GM21447 (cell line): ENCODE measurements around the gene ABHD14A.

Experiments
- ATAC-seq: cut with Tn5 transposase; IDR thresholded peaks from one replicate; pipeline ENCODE4 v1.9.1; 2021; ENCODE audit not compliant: unreplicated experiment

The ABHD14A gene

DNA sequence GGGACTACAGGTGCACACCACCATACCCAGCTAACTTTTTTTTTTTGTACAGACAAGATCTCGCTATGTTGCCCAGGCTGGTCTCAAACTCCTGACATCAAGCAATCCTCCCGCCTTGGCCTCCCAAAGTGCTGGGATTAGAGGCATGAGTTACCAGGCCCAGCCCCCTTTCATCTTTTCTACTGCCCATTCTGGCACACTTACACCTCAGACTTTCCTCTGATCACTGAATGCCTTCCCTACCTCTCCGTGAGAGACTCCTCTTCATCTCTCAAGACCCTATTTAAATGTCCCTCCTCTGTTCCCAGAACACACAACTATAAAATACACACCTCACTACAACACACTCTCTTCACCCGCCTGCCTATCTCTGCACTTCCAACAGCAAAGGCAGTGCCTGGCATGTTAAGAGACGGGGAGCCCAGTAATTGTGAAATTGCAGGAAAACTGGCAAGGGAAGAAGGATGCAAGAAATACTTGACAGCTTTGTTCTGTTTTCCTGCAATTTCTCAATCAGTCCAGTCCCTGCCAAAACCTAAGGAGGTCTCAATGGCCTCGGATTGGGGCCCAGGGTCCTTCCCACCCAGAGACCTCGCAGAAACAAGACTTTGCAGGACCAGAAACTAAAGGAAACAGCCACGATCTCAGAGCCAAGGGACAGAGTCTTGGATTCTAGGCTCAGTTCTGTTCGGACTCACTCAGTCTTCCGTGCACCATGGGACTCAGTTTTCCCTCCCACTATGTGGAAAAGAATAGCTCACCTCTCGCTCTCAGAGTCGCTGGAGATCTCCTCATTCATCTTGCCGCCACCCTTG, 34.0 kb upstream of the ABHD14A start:
- no peak for ATAC-seq

DNA sequence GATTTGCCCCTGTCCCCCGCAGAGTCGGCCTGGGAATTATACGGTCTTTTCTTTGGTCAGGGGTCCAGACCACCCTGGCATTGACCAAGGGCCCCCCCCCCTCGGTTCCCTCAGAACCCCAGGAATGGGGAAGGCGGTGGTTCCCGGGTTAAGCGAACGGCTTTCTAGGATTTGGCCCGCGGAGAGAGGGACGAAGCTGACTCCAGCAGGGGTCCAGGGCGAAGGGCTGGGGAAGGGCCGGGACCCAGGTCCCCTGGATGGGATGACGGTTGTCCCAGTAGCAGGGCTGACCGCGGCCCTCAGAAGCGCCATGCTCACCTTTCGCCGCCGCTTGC, 33.4 kb upstream of the ABHD14A start:
- no peak for ATAC-seq

DNA sequence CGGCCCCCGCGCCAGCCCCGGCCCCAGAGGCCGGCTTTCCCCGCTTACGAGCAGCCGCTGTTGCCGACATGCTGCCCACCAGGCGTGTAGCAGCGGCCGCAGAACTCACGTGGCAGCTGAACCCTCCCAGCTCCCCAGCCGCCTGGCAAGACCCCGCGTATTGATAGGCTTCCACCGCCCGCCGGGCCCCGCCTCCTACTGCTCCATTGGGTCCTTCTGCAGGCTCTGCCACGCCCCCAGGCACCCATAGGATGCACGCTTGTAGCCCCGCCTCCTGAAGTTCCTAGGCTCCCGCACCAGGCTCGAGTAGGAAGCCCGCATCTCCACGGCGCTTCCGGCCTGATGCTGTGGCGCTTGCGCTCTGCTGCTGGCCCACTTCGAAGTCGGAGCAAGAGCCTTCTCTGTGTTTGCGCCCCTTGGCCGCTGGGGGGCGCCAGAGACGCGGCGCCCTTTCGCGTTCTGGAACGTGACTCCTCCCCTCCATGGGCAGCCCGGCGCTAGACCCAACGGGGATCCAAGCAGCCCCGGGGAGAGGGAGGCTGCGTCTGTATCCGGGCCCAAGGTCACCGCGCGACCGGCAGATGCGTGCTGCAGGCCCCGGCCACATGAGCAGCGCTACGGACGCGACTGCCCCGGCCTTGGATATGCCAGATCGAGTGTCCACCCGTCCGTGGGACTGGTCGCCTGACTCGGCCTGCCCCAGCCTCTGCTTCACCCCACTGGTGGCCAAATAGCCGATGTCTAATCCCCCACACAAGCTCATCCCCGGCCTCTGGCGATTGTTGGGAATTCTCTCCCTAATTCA, 32.9 kb upstream of the ABHD14A start, which contains the start of the genes PARP3 and RRP9:
TSS of gene PARP3 (plus strand) at position 566 of the 805 bp plus-strand sequence. CDS start 993 bp downstream, outside the sequence.
TSS of gene RRP9 (minus strand) at position 107 of the 805 bp plus-strand sequence. CDS start at position 70, 37 bp downstream.
- ATAC-seq = peak; percentile 87

DNA sequence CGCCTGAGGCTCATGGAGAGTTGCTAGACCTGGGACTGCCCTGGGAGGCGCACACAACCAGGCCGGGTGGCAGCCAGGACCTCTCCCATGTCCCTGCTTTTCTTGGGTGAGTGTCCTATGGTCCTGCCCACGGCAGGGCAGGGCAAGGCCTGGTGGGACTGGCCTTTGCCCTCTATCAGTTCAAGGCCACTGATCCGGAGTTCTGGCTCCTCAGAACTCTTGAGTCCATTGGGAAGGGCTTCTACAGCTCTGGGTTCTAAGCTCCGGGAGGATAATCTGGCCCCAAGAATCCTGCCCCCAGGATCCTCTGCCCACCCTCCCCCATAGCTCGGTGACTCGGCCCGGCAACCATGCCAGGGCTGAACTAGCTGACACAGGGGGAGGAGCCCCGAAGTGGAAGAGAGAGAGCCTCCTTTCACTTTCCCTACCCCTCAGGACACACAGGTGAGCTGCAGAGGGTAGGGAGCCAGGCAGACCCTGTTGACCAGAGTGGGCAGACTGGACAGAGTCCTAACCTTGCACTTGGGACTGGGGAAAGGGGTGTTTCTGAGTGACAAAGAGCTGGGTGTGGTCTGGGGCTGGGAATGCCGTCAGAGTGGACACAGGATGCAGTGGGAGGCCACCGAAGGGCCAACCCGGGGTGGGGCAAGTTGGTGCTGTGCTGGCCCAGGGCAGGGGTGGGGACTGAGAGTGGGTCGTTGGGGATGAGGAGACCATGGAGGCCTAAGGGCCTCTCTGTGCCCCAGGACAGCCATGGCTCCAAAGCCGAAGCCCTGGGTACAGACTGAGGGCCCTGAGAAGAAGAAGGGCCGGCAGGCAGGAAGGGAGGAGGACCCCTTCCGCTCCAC, 32.0 kb upstream of the ABHD14A start:
- peak; percentile 41 for ATAC-seq

DNA sequence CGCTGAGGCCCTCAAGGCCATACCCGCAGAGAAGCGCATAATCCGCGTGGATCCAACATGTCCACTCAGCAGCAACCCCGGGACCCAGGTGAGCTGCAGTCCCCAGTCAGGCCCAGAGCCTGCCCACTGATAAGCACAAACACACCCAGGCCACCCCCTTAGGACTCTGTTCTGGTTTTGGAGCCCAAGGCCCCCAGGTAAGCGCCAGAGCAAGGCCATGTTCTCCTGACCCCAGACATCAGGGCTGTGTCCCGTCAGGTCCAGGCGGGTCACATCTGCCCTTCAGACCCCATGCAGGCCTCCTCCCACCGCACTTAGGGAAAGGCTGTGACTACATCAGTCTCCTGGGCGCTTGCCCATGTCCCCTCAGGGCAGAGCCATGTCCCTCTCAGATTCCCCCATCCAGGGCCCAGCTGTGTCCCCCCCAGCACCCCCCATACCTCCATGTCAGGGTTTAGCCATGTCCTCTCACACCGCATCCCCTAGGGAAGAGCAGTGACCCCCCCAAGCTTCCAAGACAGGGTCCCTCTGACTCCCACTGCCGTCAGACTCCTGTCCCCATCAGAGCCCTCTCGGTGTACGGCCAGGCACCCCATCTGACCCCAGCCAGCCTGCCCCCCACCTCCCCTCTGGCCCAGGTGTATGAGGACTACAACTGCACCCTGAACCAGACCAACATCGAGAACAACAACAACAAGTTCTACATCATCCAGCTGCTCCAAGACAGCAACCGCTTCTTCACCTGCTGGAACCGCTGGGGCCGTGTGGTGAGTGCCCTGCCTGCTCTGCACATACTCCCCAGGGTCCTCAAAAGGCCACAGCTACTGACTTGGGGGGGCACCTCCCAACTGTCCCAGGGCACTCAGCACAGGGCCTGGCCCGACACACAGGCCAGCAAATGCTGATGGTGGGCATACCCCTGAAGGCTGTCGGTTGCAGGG, 31.1 kb upstream of the ABHD14A start:
- ATAC-seq = no peak

DNA sequence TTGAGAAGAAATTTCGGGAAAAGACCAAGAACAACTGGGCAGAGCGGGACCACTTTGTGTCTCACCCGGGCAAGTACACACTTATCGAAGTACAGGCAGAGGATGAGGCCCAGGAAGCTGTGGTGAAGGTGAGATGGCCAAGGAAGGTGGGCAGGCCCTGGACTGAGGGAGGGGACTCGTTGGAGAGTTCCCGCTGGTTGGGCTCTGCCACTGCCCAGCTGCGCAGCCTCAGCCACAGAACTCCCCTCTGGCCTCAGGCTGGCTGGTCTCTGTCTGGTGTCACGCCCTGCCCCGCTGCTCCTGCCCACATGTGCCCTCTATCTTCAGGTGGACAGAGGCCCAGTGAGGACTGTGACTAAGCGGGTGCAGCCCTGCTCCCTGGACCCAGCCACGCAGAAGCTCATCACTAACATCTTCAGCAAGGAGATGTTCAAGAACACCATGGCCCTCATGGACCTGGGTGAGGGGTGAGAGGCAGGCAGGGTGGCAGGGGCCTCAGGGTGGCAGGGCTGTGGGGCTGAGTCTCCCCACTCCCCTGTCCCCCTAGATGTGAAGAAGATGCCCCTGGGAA, 30.3 kb upstream of the ABHD14A start:
- no peak for ATAC-seq

DNA sequence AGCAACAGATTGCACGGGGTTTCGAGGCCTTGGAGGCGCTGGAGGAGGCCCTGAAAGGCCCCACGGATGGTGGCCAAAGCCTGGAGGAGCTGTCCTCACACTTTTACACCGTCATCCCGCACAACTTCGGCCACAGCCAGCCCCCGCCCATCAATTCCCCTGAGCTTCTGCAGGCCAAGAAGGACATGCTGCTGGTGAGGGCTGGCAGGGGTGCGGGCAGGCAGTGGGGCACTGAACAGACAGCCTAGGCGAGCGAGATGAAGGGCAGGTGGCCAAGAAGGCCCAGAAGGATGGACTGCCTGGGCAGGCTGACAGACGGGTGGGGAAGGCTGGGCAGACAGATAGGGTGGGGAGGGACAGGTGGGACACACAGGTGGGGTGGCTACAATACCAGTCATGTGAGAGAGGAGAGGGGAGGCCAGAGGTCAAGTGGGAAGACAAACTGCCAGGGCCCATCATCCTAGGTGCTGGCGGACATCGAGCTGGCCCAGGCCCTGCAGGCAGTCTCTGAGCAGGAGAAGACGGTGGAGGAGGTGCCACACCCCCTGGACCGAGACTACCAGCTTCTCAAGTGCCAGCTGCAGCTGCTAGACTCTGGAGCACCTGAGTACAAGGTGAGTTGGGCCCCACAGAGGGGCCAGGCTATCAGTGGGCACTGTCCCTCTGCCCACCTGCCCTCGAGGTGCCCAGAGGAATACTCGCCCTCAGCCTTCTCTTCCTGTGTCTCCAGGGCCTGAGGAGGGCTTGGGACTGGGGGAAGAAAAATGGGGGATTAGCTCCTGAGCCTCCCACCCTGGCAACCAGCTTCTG, 29.6 kb upstream of the ABHD14A start:
- ATAC-seq = no peak

DNA sequence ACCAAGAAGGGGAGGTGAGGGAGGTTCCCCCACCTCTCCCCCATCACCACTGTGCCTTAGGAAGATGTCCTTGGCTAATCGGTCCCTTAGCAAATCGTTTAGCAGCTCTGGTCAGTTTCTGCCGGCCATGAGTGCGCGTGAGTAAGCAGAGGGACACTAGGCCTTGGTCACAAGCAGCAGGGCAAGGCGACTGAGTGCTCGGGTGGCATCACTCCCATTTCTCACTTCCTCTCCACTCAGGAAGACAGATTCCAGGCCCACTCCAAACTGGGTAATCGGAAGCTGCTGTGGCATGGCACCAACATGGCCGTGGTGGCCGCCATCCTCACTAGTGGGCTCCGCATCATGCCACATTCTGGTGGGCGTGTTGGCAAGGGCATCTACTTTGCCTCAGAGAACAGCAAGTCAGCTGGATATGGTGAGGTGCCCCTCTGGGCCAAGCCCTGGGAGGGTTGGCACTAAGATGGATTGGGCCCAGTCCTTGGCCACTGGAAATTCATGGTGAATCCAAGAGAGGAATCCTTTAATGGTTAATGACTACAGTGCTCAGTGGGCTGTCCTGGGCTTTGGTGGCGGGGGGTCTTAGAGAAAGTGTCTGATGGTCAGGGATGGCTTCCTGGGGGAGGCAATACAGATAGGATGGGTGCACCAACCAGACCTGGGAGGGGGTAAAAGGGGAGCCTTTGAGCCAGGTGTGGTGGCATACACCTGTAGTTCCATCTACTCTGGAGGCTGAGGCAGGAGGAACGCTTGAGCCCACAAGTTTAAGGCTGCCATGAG, 28.7 kb upstream of the ABHD14A start:
- no peak for ATAC-seq

DNA sequence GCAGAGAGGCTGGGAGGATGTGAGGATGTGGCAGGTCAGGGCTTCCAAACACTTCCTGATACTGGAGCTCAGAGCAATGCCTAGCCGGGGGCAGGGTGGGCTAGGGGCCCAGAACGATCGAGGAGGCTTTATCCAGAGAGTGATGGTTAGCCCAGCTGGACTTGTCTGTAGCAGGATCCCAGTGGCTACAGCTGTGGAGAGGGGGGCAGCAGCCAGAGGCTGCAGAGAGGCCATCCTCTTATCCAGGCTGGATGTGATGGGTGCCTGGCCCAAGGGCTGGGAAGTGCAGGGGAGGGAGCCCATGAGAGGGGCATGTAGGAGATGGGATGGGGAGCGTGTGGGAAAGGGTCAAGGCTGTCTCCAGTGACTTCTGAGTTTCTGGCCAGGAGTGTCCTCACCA, 28.1 kb upstream of the ABHD14A start:
- no peak for ATAC-seq

DNA sequence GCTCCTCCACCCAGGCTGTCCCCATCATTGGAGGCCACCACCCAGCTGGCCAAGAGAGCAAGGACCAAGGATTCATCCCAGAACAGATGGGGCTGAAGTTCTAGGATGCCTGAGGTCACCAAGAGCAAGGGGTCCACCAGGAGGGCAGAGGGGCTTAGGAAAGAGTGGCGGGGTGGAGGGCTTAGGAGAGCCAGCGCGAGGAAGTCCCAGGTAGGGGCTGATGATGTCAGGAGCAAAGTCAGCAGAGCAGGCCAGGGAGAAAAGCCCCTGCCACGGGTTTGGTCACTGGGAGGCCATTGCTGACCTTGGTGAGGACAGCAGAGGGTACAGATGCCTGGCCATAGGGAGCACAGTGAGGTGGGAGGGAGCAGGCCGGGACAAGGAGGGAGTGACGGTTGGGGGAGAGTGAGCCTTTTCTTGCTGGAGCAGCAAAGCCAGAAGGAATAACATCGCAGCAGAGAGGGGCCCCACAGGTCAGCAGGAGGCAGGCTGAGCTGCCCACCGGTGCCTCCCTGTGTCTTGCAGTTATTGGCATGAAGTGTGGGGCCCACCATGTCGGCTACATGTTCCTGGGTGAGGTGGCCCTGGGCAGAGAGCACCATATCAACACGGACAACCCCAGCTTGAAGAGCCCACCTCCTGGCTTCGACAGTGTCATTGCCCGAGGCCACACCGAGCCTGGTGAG, 27.5 kb upstream of the ABHD14A start:
- no peak for ATAC-seq

DNA sequence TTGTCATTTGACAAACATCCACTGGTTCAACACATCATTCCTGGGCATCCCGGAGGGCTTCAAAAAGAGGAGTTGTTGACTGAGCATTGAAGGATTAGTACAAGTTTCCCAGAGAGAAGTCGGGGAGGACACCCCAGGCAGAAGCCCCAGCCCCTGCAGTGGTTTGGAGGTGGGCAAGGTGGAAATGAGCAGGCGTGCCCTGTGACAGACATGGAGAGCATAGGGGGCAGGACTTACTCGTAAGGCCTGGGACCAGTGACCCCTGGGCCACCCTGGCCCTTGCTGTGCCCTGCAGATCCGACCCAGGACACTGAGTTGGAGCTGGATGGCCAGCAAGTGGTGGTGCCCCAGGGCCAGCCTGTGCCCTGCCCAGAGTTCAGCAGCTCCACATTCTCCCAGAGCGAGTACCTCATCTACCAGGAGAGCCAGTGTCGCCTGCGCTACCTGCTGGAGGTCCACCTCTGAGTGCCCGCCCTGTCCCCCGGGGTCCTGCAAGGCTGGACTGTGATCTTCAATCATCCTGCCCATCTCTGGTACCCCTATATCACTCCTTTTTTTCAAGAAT, 26.8 kb upstream of the ABHD14A start:
- ATAC-seq = no peak

DNA sequence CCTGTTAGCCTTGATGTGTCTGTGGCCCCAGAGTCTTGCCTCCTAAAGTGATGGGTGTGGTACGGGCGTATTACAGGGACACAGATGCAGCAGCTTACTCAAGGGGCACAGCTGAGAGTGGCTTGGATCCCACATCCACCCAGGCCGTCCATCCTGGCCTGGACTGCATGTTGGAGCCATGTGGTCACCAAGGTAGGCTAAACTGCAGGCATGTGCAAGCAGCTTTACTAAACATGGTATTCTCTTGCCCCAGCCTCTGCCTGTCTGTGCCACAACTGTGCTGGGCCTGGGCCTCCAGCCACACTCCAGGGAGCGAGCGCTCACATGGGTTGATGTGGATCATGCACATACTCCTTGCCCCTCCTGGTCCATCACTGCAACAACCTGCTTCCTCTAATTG, 25.7 kb upstream of the ABHD14A start:
- ATAC-seq = no peak

DNA sequence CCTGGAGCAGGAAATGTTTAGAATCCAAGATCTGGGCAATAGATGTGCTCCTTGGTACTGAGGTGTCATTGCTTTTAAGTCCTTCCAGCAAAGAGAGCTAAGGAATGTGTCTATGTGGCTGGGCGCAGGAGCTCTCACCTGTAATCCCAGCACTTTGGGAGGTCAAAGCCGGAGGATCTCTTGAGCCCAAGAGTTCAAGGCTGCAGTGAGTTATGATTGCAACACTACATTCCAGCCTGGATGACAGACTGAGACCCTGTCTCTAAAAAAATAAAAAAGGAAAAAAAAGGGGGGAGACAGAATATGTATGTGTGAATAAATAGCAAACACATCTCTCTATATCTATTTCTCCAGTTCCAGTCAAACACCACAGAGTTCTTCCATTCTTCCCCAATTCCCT, 24.0 kb upstream of the ABHD14A start:
- ATAC-seq = no peak

DNA sequence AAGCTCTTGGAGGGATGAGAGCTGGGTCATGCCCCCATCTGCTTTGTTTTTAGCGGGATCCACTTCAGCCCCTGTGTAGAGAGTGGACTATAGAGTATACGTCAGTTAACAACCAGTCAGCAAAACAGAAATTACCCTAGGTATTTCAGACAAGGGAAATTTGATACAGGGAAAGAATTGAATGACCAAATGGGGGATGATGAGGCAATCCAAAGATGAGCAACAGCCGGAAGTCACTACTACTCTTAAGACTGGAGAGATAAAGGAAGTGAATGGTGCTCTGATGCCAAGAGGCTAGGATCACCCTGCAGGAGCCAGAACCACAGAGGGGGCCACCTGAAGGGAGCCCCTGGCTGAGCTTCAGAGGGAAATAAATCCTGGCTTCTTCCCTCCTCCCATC, 21.4 kb upstream of the ABHD14A start:
- no peak for ATAC-seq

DNA sequence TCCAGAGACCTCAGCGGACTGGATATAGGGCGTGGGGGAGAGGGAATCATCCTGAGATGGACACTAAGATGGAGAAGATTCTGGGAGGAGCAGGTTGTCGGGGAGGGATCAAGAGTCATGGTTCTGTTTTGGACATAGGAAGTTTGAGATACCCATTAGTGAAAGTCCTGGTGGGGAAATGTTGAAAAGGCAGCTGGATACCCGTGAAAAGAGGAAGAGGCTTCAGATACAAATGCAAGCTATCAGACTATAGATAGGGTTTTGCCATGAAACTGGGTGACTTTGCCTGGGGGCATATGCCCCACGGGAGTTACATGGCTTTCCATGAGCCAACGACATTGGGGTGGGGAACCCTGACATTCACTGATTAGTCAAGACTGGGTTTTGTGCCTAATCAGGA, 20.8 kb upstream of the ABHD14A start:
- ATAC-seq = no peak

DNA sequence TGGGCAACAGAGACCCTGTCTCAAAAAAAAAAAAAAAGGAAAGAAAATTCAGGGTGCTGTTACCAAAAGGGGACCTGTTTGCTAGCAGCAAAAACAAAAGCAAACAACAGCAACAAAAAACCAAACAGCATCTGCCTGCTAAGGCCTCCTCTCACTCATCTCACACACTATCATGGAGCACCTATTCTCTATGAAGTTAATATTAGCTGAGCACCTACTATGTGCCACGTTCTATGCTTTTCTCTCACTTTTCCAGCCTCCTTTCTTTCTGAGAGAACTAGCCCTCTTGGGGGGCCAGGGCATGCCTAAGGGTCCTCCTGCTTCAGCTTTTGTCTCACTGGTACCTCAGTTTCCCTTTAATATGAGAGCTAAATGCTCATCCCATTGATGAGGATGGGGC, 20.2 kb upstream of the ABHD14A start:
- no peak for ATAC-seq

DNA sequence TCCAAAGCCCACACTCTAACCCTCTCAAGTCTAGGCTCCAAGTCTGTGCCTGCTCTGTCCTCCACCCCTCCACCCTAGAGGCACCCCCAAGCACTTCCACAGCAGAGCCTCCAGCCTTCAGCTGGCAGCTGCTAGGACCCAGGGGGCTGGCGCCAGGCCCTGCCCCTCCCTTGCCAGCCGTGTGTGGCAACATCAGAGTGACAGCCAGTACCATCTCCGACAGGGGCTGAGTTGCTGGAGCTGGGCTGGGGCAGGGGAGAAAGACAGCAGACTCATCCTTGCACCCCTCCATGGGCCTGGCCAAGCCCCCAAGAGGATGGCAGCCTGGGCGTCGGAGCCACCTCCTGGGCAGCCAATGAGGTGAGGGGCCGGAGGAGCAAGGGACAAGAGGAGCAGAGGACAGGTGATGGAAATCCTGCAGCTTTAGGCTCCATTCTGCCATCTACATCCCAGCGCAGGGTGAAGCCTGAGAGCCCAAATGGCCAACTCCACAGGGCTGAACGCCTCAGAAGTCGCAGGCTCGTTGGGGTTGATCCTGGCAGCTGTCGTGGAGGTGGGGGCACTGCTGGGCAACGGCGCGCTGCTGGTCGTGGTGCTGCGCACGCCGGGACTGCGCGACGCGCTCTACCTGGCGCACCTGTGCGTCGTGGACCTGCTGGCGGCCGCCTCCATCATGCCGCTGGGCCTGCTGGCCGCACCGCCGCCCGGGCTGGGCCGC, 19.5 kb upstream of the ABHD14A start, which contains the start of gene GPR62:
TSS of gene GPR62 (plus strand) at position 207 of the 718 bp plus-strand sequence. CDS start at position 479, 272 bp downstream.
- ATAC-seq = no peak
